ENCODE measurements around the gene PREX1.

GRCh38 chr20:48691523-48691922 lies 136.3 kb downstream of the PREX1 start:
- TF ChIP-seq POLR2A (IDR thresholded peaks at IDR 0.05; ENCODE audit: low read length) (no peak), GATA1 (IDR thresholded peaks at IDR 0.05; ENCODE audit: low read depth, low read length) (no peak)

Measured in erythroblast (primary cell).